HEK293 (cell line): ENCODE data around the gene IL17C.

Experiments used
- CTCF ChIA-PET: fragments of 350-600 bp; formaldehyde crosslinking; extraction: SDS; loops from one replicate; lab custom pipeline; 2021; ENCODE audit warnings: antibody characterized with exemption; lab: Yijun Ruan, JAX
- POLR2A ChIA-PET: fragments of 300-600 bp; formaldehyde crosslinking; extraction: SDS; loops from one replicate; lab custom pipeline; 2020; ENCODE audit warnings: antibody characterized with exemption, inconsistent platforms; lab: Yijun Ruan, JAX
- H3K27ac ChIP-seq: fragments of 200-500 bp; sonication (Bioruptor generic); 2 replicates; pipeline ENCODE4 v1.5.1; 2014; ENCODE audit warnings: low read depth, low read length, control low read depth, inconsistent platforms; ENCODE audit errors: extremely low read depth
- H3K36me3 ChIP-seq, 2 experiments: fragments of 200-500 bp in 1 of 2; sonication (Bioruptor generic) in 1 of 2; 1 replicate in 1 of 2; 2 replicates in 1 of 2; pipeline ENCODE4 v1.5.1; 2014 to 2017; ENCODE audit warnings: inconsistent platforms in 2 of 2, low read length in 2 of 2; ENCODE audit not compliant: control insufficient read depth in 2 of 2, insufficient read depth in 1 of 2
- H3K4me1 ChIP-seq: fragments of 200-500 bp; sonication (Bioruptor generic); 2 replicates; pipeline ENCODE4 v1.5.1; 2014; ENCODE audit warnings: mild to moderate bottlenecking, low read length, inconsistent platforms; ENCODE audit not compliant: control insufficient read depth, insufficient read depth
- H3K4me3 ChIP-seq: 2 replicates; pipeline ENCODE4 v1.5.1; 2011; ENCODE audit warnings: low read depth, mild to moderate bottlenecking, control low read depth, low read length, moderate library complexity
- H3K9me3 ChIP-seq: fragments of 200-500 bp; sonication (Bioruptor generic); 2 replicates; pipeline ENCODE4 v1.5.1; 2014; ENCODE audit warnings: low read depth, low read length, inconsistent platforms; ENCODE audit not compliant: control insufficient read depth, insufficient read depth
- CTCF ChIP-seq: fragments of 450-650 bp; formaldehyde crosslinking; IDR thresholded peaks from 2 replicates; pipeline ENCODE4 v1.5.1; 2016; ENCODE audit warnings: missing biosample characterization, missing genetic modification characterization
- GLIS1 ChIP-seq: fragments of 450-650 bp; formaldehyde crosslinking; IDR thresholded peaks from 2 replicates; pipeline ENCODE4 v1.5.1; 2016; ENCODE audit warnings: missing biosample characterization, missing genetic modification characterization
- HOXD13 ChIP-seq: sonication (generic); formaldehyde crosslinking; IDR thresholded peaks from 2 replicates; pipeline ENCODE4 v1.8.0; 2022; ENCODE audit warnings: missing genetic modification reagents, borderline replicate concordance
- INSM2 ChIP-seq: fragments of 450-650 bp; formaldehyde crosslinking; IDR thresholded peaks from 2 replicates; pipeline ENCODE4 v1.5.1; 2016; ENCODE audit warnings: missing biosample characterization, missing genetic modification characterization
- OSR2 ChIP-seq: fragments of 450-650 bp; formaldehyde crosslinking; IDR thresholded peaks from 2 replicates; pipeline ENCODE4 v1.5.1; 2016; ENCODE audit warnings: missing biosample characterization, missing genetic modification characterization
- OVOL3 ChIP-seq: fragments of 450-650 bp; formaldehyde crosslinking; IDR thresholded peaks from 2 replicates; pipeline ENCODE4 v1.5.1; 2016; ENCODE audit warnings: missing biosample characterization, missing genetic modification characterization
- SETDB1 ChIP-seq: IDR thresholded peaks from one replicate; pipeline ENCODE4 v1.6.1; 2017; ENCODE audit warnings: mild to moderate bottlenecking, low read length, moderate library complexity, mixed read lengths; ENCODE audit not compliant: insufficient read length
- YY1 ChIP-seq: fragments of 450-650 bp; formaldehyde crosslinking; IDR thresholded peaks from 2 replicates; pipeline ENCODE4 v1.5.1; 2018; ENCODE audit warnings: missing biosample characterization, missing genetic modification characterization
- ZBTB21 ChIP-seq: fragments of 450-650 bp; formaldehyde crosslinking; IDR thresholded peaks from 2 replicates; pipeline ENCODE4 v1.5.1; 2017; ENCODE audit warnings: missing biosample characterization, missing genetic modification characterization
- ZNF133 ChIP-seq: fragments of 450-650 bp; formaldehyde crosslinking; IDR thresholded peaks from 2 replicates; pipeline ENCODE4 v1.5.1; 2016; ENCODE audit warnings: missing biosample characterization, missing genetic modification characterization
- ZNF18 ChIP-seq: fragments of 450-650 bp; formaldehyde crosslinking; IDR thresholded peaks from 2 replicates; pipeline ENCODE4 v1.5.1; 2016; ENCODE audit warnings: missing biosample characterization, missing genetic modification characterization
- ZNF19 ChIP-seq: fragments of 450-650 bp; formaldehyde crosslinking; IDR thresholded peaks from 2 replicates; pipeline ENCODE4; 2016; ENCODE audit warnings: missing biosample characterization, missing genetic modification characterization, low read depth
- ZNF274 ChIP-seq, 2 experiments: fragments of 200-500 bp in 1 of 2; fragments of 450-650 bp in 1 of 2; sonication (Bioruptor generic) in 1 of 2; formaldehyde crosslinking in 1 of 2; IDR thresholded peaks; 2 replicates each; pipeline versions ENCODE4 v1.5.1 to v1.6.1; 2014 to 2016; ENCODE audit warnings: borderline replicate concordance in 1 of 2, inconsistent platforms in 1 of 2, low read length in 1 of 2, missing biosample characterization in 1 of 2, missing genetic modification characterization in 1 of 2
- ZNF280D ChIP-seq: fragments of 450-650 bp; formaldehyde crosslinking; IDR thresholded peaks from 2 replicates; pipeline ENCODE4 v1.5.1; 2016; ENCODE audit warnings: missing biosample characterization, missing genetic modification characterization
- ZNF341 ChIP-seq: fragments of 450-650 bp; formaldehyde crosslinking; IDR thresholded peaks from 2 replicates; pipeline ENCODE4; 2016; ENCODE audit warnings: low read depth, missing biosample characterization, missing genetic modification characterization
- ZNF600 ChIP-seq: fragments of 450-650 bp; formaldehyde crosslinking; IDR thresholded peaks from 2 replicates; pipeline ENCODE4 v1.5.1; 2016; ENCODE audit warnings: missing biosample characterization, missing genetic modification characterization
- ZNF670 ChIP-seq: fragments of 450-650 bp; formaldehyde crosslinking; IDR thresholded peaks from 2 replicates; pipeline ENCODE4 v1.5.1; 2016; ENCODE audit warnings: missing biosample characterization, missing genetic modification characterization, low read depth
- ZNF837 ChIP-seq: fragments of 450-650 bp; formaldehyde crosslinking; IDR thresholded peaks from 2 replicates; pipeline ENCODE4 v1.5.1; 2016; ENCODE audit warnings: missing biosample characterization, missing genetic modification characterization
- ZSCAN5A ChIP-seq: fragments of 450-650 bp; formaldehyde crosslinking; IDR thresholded peaks from 2 replicates; pipeline ENCODE4 v1.5.1; 2016; ENCODE audit warnings: missing biosample characterization, missing genetic modification characterization
- TF ChIP-seq, protein P1 (sequence below): fragments of 450-650 bp; formaldehyde crosslinking; IDR thresholded peaks from 2 replicates; pipeline ENCODE4 v1.5.1; 2016; ENCODE audit warnings: missing biosample characterization, missing genetic modification characterization
- TF ChIP-seq, protein P2 (sequence below): fragments of 450-650 bp; formaldehyde crosslinking; IDR thresholded peaks from 2 replicates; pipeline ENCODE4 v1.5.1; 2016; ENCODE audit warnings: missing biosample characterization, missing genetic modification characterization

IL17C gene

DNA sequence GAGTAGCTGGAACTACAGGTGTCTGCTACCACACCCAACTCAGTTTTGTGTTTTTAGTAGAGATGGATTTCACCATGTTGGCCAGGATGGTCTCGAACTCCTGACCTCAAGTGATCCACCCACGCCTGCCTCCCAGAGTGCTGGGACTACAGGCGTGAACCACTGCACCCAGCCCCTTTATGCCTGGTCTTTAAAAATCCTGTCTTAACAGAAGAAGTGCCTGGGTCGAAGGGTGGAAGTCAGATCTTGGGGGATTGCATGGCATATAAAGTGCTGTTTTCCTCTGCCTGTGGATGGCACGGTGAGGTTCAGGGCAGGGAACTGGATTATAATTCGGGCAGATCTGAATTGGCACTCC lies 37.9 kb upstream of the IL17C start (continued):
- no peak for TF ChIP-seq ZNF274 (IDR thresholded peaks at IDR 0.05; ENCODE audit: low read length)
- no peak for TF ChIP-seq ZNF274 (tag by site-specific recombination; IDR thresholded peaks at IDR 0.05; ENCODE audit: borderline replicate concordance)
- no peak for TF ChIP-seq HOXD13
- no peak for TF ChIP-seq ZBTB21 (tag by site-specific recombination)
- TF ChIP-seq ZNF18 (tag by site-specific recombination): no peak
- no peak for TF ChIP-seq OSR2 (tag by site-specific recombination)
- TF ChIP-seq, protein P1, sequence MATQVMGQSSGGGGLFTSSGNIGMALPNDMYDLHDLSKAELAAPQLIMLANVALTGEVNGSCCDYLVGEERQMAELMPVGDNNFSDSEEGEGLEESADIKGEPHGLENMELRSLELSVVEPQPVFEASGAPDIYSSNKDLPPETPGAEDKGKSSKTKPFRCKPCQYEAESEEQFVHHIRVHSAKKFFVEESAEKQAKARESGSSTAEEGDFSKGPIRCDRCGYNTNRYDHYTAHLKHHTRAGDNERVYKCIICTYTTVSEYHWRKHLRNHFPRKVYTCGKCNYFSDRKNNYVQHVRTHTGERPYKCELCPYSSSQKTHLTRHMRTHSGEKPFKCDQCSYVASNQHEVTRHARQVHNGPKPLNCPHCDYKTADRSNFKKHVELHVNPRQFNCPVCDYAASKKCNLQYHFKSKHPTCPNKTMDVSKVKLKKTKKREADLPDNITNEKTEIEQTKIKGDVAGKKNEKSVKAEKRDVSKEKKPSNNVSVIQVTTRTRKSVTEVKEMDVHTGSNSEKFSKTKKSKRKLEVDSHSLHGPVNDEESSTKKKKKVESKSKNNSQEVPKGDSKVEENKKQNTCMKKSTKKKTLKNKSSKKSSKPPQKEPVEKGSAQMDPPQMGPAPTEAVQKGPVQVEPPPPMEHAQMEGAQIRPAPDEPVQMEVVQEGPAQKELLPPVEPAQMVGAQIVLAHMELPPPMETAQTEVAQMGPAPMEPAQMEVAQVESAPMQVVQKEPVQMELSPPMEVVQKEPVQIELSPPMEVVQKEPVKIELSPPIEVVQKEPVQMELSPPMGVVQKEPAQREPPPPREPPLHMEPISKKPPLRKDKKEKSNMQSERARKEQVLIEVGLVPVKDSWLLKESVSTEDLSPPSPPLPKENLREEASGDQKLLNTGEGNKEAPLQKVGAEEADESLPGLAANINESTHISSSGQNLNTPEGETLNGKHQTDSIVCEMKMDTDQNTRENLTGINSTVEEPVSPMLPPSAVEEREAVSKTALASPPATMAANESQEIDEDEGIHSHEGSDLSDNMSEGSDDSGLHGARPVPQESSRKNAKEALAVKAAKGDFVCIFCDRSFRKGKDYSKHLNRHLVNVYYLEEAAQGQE (tag by site-specific recombination): no peak
- TF ChIP-seq, all 188 proteins: peak for 0

GRCh38 chr16:88601313-88602036 lies 36.9 kb upstream of the IL17C start:
- H3K36me3 ChIP-seq: peaks cover 8 to 82% of the 10 kb centered on the region in 2 experiments
- H3K4me3 ChIP-seq: no peak overlapping the region
- no peak overlapping the region for H3K27ac ChIP-seq
- ChIA-PET POLR2A (interaction anchor here (0.7 kb wide), 1 partner anchor 31 kb away, joined by 4 read pairs; the partner anchor contains the start of gene ZC3H18), CTCF (no interaction called here)
- no peaks in the 10 kb centered on the region for H3K4me1 ChIP-seq
- H3K9me3 ChIP-seq: no peaks in the 10 kb centered on the region
- no peak for TF ChIP-seq YY1 (tag by site-specific recombination)
- TF ChIP-seq INSM2 (tag by site-specific recombination): no peak
- no peak for TF ChIP-seq ZNF670 (tag by site-specific recombination)
- no peak for TF ChIP-seq ZNF341 (tag by site-specific recombination)
- TF ChIP-seq GLIS1 (tag by site-specific recombination): no peak
- TF ChIP-seq ZNF280D (tag by site-specific recombination): no peak
- TF ChIP-seq SETDB1: no peak
- TF ChIP-seq ZNF133: no peak
- TF ChIP-seq ZSCAN5A (tag by site-specific recombination): no peak
- TF ChIP-seq ZNF837 (tag by site-specific recombination): no peak
- TF ChIP-seq ZNF19 (tag by site-specific recombination): no peak
- TF ChIP-seq, protein P2, sequence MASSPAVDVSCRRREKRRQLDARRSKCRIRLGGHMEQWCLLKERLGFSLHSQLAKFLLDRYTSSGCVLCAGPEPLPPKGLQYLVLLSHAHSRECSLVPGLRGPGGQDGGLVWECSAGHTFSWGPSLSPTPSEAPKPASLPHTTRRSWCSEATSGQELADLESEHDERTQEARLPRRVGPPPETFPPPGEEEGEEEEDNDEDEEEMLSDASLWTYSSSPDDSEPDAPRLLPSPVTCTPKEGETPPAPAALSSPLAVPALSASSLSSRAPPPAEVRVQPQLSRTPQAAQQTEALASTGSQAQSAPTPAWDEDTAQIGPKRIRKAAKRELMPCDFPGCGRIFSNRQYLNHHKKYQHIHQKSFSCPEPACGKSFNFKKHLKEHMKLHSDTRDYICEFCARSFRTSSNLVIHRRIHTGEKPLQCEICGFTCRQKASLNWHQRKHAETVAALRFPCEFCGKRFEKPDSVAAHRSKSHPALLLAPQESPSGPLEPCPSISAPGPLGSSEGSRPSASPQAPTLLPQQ (tag by site-specific recombination): no peak
- no peak for TF ChIP-seq ZNF600 (tag by site-specific recombination)
- TF ChIP-seq CTCF (tag by site-specific recombination): no peak
- TF ChIP-seq OVOL3 (tag by site-specific recombination): no peak
